DMS79 (cell line): ENCODE data around the gene ANKRD13B.
A peak's percentile ranks its signal among the peaks of the same experiment; 100 is the strongest.
"Not testable (repeated sequence)": the region's sequence is repeated elsewhere in the genome, so short reads cannot be mapped to it uniquely, and the experiment has no call there.

Source experiments
- DNase-seq: peaks from one replicate; lab custom pipeline; 2025; lab: John Stamatoyannopoulos, UW

Gene ANKRD13B

DNA sequence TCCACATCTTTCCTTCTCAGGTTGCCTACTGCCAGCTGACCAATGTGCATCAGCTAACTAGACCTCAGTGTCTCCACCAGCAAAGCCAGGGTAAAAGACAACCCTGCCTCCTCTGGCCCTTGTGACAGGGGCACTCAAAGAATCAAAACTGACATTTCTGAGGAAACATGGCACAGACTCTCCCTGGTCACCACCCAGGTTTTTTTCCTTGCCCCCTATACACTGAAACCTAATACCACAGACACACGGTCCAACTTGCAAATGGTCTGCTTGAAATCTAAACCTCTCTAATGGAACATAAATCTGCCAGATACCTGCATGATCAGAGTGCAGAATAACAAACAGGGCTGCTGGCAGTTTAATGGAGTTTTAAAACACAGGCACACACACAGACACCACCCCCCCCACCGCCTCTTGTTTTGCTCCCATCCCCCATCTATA is 49.3 kb downstream of the ANKRD13B start:
- DNase-seq, result peak; percentile 30

GRCh38 chr17:29643817-29644160 is 50.9 kb downstream of the ANKRD13B start:
- DNase-seq, result no peak

DNA sequence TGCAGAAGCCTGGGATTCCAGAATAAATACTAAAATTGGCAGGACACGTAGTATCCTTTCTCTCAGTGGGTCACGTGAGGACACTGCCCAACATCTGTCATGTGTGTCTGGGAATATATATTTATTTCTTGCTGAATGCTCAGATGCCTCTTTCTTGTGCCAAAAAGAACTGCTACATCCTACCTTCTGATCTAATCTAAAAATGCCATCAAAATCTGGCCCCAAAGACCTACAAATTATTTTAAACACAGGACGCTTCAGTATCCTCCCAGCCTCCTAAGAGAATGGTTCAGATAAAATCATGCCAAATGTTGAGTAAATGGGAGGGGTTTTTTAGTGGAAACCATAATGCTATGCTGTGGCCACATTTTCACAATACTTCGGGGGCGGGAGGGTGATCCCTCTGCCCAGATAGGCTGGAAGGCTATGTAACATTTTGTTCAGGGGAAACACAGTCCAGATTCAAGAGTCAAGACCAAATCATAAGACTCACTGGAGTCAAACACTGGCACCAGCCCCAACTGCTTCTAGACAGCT is 52.7 kb downstream of the ANKRD13B start:
- no peak for DNase-seq

- no peak for DNase-seq
Observed at GRCh38 chr17:29648005-29648404, 55.1 kb downstream of the ANKRD13B start.

GRCh38 chr17:29649359-29649758 is 56.4 kb downstream of the ANKRD13B start:
- no peak for DNase-seq

GRCh38 chr17:29650396-29650795 is 57.5 kb downstream of the ANKRD13B start:
- DNase-seq, result no peak

GRCh38 chr17:29651913-29652312 is 59.0 kb downstream of the ANKRD13B start:
- DNase-seq, result not testable (repeated sequence)

DNA sequence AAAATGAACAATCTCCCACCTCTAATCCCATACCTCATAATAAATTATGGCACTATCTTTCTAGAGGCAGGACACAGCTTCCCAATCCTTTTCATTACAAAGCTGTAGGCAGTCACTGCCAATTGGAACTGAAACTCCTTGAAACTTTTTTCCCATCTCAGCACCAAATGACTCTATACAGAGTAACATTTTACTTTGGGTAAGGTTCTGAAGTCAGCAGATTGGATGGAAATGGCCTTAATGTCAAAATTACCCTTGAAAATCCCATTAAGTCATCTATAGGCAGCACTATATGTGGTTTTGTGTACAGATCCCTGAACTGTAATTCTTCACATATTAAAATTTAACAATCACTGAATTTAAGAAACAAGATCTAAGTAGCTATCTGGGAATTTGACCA is 60.0 kb downstream of the ANKRD13B start:
- DNase-seq, result no peak

DNA sequence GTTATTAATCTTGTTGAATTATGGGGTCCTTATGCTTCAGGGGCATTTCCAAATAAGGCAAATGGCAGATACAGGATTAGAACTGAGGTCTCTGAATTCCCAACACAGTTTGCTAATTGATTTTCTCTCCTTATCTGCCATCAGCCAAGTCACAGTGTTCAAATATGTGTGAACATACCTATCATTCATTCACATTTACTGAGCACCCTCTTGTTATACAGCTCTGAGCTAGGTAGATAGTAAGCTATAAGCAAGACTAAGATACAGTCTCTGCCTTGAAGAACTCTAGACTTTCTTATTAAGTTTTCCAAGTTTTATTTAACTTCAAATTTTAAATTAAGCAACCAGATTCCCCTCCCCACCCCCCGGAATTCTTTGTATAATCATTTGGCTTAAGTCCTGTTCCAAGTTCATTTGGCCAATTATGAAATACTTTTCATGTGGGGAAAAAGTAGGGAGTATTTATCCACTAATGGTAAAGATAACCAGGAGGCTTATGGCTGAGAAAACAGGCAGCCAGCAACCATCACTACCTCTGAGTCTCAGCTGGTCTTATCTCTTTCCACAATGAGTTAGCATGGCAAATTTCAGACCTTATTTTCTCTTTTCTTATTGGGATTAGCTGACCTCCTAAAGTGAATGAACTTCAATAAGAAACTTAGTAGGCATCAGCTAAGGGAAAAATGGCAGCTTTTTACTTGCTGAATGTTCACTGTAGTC is 61.2 kb downstream of the ANKRD13B start:
- DNase-seq, result no peak

DNA sequence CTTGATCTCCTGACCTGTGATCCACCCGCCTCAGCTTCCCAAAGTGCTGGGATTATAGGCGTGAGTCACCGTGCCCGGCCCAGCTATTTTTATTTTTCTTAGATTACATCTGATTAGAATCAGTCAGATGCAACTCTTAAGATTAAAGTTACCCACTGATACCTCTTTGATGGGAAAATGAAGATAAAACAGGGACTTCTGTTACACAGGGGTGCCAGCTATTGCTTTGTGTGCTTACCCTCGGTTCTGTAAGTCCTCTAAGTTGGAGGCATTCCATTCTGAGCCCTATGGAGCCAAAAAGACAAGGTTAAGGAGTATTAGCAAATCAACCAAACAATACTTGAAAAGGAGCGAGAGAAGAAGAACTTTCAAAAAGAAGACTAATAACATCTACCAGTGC is 62.4 kb downstream of the ANKRD13B start:
- no peak for DNase-seq

- DNase-seq, result no peak
Observed at GRCh38 chr17:29659155-29659554, 66.2 kb downstream of the ANKRD13B start.

- peak; percentile 27 for DNase-seq
Observed at GRCh38 chr17:29661213-29661612, 68.3 kb downstream of the ANKRD13B start.

DNA sequence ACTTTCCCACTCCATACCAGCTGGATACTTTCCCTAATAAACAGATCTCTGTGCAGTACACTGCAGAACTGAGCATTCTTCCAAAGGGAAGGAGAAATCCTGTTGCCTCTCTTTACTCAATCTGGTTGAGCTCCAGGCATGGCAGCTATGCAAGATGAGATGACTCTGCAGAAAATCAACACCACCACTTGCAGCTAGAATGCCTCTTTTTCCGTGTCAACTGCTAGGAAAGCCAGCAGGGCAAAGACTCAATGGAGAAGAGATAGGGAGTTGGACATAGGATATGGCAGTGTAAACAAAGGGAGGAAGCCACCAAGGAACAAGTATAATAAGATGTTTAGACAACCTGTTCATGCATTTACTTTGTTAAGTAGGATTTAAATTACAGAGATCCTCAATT is 70.2 kb downstream of the ANKRD13B start:
- DNase-seq, result no peak
